Neuronal stem cell (in vitro differentiated cells): ENCODE results near the gene DUOXA2.

Source experiments
- DNase-seq: peaks from one replicate; pipeline ENCODE4 v3.0.0-alpha.2; 2013; ENCODE audit warnings: low spot score
- H2AFZ ChIP-seq: one replicate; pipeline ENCODE4 v1.6.1; 2013; ENCODE audit warnings: mild to moderate bottlenecking, low read length, inconsistent platforms
- H2AK5ac ChIP-seq: 2 replicates; pipeline ENCODE4 v1.6.1; 2013; ENCODE audit warnings: low read depth, mild to moderate bottlenecking, inconsistent platforms, low read length, moderate library complexity, mixed read lengths
- H2BK120ac ChIP-seq: 2 replicates; pipeline ENCODE4 v1.6.1; 2013; ENCODE audit warnings: low read depth, mild to moderate bottlenecking, inconsistent platforms, low read length, moderate library complexity, mixed read lengths
- H2BK12ac ChIP-seq: one replicate; pipeline ENCODE4 v1.6.1; 2013; ENCODE audit warnings: low read length, inconsistent platforms
- H2BK15ac ChIP-seq: 2 replicates; pipeline ENCODE4 v1.6.1; 2013; ENCODE audit warnings: mild to moderate bottlenecking, low read length, inconsistent platforms, mixed read lengths
- H2BK5ac ChIP-seq: one replicate; pipeline ENCODE4 v1.6.1; 2013; ENCODE audit warnings: inconsistent platforms, mild to moderate bottlenecking, low read length, moderate library complexity
- H3K14ac ChIP-seq: one replicate; pipeline ENCODE4 v1.6.1; 2013; ENCODE audit warnings: low read length, inconsistent platforms
- H3K18ac ChIP-seq: 2 replicates; pipeline ENCODE4 v1.6.1; 2013; ENCODE audit warnings: low read length, inconsistent platforms
- H3K23ac ChIP-seq: 2 replicates; pipeline ENCODE4 v1.6.1; 2013; ENCODE audit warnings: low read depth, mild to moderate bottlenecking, mixed read lengths, low read length, inconsistent platforms; ENCODE audit not compliant: poor library complexity
- H3K27ac ChIP-seq: replicated peaks from 3 replicates; pipeline ENCODE4 v1.5.1; 2013; ENCODE audit warnings: low read length, inconsistent platforms
- H3K27me3 ChIP-seq, 3 experiments: 2 replicates each; pipeline ENCODE4 v1.6.1; 2013; ENCODE audit warnings: low read length in 3 of 3, mild to moderate bottlenecking in 2 of 3, inconsistent platforms in 1 of 3, low read depth in 1 of 3, mixed read lengths in 1 of 3, moderate library complexity in 1 of 3; ENCODE audit not compliant: control insufficient read depth in 3 of 3, insufficient read depth in 3 of 3
- H3K36me3 ChIP-seq, 2 donors: replicated peaks in 1 of 2; 2 replicates each; pipeline ENCODE4 v1.6.1; 2013; ENCODE audit warnings: low read length in 2 of 2; ENCODE audit not compliant: control insufficient read depth in 2 of 2, insufficient read depth in 2 of 2
- H3K4ac ChIP-seq: 2 replicates; pipeline ENCODE4 v1.6.1; 2013; ENCODE audit warnings: inconsistent platforms, mild to moderate bottlenecking, low read length, moderate library complexity
- H3K4me1 ChIP-seq, 2 donors: 1 replicate in 1 of 2; 2 replicates in 1 of 2; pipeline ENCODE4 v1.6.1; 2013; ENCODE audit warnings: low read length in 2 of 2, low read depth in 1 of 2; ENCODE audit not compliant: control insufficient read depth in 2 of 2, insufficient read depth in 1 of 2
- H3K4me2 ChIP-seq: one replicate; pipeline ENCODE4 v1.6.1; 2013; ENCODE audit warnings: mild to moderate bottlenecking, low read length, inconsistent platforms; ENCODE audit not compliant: insufficient read depth, poor library complexity, severe bottlenecking
- H3K4me3 ChIP-seq, 2 donors: 2 replicates each; pipeline ENCODE4 v1.5.1; 2013; ENCODE audit warnings: low read length in 2 of 2, mild to moderate bottlenecking in 2 of 2, inconsistent platforms in 1 of 2, moderate library complexity in 1 of 2
- H3K79me1 ChIP-seq: one replicate; pipeline ENCODE4 v1.6.1; 2013; ENCODE audit warnings: low read depth, mild to moderate bottlenecking, inconsistent platforms, low read length, moderate library complexity
- H3K9ac ChIP-seq: one replicate; pipeline ENCODE4 v1.6.1; 2013; ENCODE audit warnings: mild to moderate bottlenecking, low read depth, low read length, inconsistent platforms; ENCODE audit not compliant: poor library complexity
- H3K9me3 ChIP-seq, 2 donors: replicated peaks in 1 of 2; 2 replicates each; pipeline versions ENCODE3 to v1.6.1; 2013; ENCODE audit warnings: low read length in 2 of 2, mild to moderate bottlenecking in 2 of 2, inconsistent platforms in 1 of 2, low read depth in 1 of 2, mixed read lengths in 1 of 2, moderate library complexity in 1 of 2; ENCODE audit not compliant: control insufficient read depth in 2 of 2, insufficient read depth in 1 of 2
- H4K8ac ChIP-seq: one replicate; pipeline ENCODE4 v1.6.1; 2013; ENCODE audit warnings: low read depth, mild to moderate bottlenecking, inconsistent platforms, low read length, moderate library complexity
- H4K91ac ChIP-seq: one replicate; pipeline ENCODE4 v1.6.1; 2013; ENCODE audit warnings: low read length, low read depth, mild to moderate bottlenecking, inconsistent platforms; ENCODE audit not compliant: poor library complexity
- WGBS, 2 donors: extraction: QIAGEN DNeasy Blood & Tissue Kit; methylation state at CpG; one replicate each; pipeline ENCODE4 v1.1.7; 2013; ENCODE audit warnings: missing lambda C conversion rate in 2 of 2, mixed read lengths in 1 of 2; ENCODE audit not compliant: insufficient read length in 2 of 2, insufficient replicate concordance in 1 of 2; ENCODE audit errors: extremely low coverage in 2 of 2; 5-methylcytosine and 5-hydroxymethylcytosine counted together

DUOXA2 gene

DNA sequence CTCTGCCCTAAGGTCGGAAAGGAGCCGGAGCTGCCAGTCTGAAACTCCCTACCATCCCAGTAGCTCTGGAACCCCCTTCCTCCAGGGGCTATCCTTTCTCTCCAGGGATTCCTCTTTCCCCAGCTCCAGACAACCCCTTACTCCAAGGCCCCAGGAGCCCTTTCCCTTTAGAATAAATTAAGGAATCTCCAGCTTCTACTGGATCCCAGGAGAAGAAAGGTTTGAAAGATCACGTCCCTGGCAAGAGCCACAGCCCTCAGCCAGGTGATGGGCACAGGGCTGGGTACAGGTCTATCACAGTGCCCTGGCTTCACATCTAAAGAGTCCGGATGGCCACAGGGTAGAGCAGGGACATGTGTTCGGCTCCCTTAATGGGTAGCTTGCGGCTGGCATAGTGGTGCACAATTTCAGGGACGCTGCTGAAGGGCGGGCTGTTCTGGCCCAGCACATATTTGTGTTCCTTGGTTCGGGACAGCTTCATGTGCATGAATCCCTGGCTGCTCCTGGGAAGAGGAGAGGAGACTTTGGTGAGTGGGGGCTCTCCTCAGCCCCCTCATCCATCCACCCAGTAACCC lies 53.6 kb downstream of the DUOXA2 start:
- no peak overlapping the region for H3K4ac ChIP-seq
- no peak overlapping the region for H2BK120ac ChIP-seq
- no peak overlapping the region for H4K8ac ChIP-seq
- H2BK15ac ChIP-seq: no peak overlapping the region
- H3K9ac ChIP-seq: no peak overlapping the region
- peak overlapping the region; percentile 27 for H3K23ac ChIP-seq
- WGBS, 2 donors: no CpG with 5 or more reads among the region's 9 CpGs
- no peak for DNase-seq
- peak overlapping the region; percentile 23 for H3K18ac ChIP-seq
- H3K14ac ChIP-seq: no peak overlapping the region
- no peak overlapping the region for H3K4me3 ChIP-seq
- H3K9me3 ChIP-seq: no peaks in the 10 kb centered on the region
- H2AK5ac ChIP-seq: no peak overlapping the region
- H2AFZ ChIP-seq: peak overlapping the region; percentile 81
- no peaks in the 10 kb centered on the region for H3K27me3 ChIP-seq
- peak overlapping the region; percentile 97 for H3K27ac ChIP-seq
- H2BK12ac ChIP-seq: no peak overlapping the region
- peaks cover 12 to 37% of the 10 kb centered on the region in 2 donors for H3K36me3 ChIP-seq
- peak overlapping the region; percentile 29 for H3K4me2 ChIP-seq
- H2BK5ac ChIP-seq: no peak overlapping the region
- H4K91ac ChIP-seq: no peak overlapping the region
- peaks cover 3 to 12% of the 10 kb centered on the region in 2 donors for H3K4me1 ChIP-seq
- H3K79me1 ChIP-seq: peaks cover 1% of the 10 kb centered on the region
